ENCODE measurements around the gene FAM200C.

FAM200C gene

GRCh38 chr5:160367885-160368284 is 32.0 kb downstream of the FAM200C start:
- Histone ChIP-seq H3K18ac (ENCODE audit: low read length) (no peak overlapping the region), H3K79me1 (ENCODE audit: low read length) (peaks cover 1% of the 10 kb centered on the region), H3K27me3 (ENCODE audit: insufficient read depth, low read length) (peaks cover 20% of the 10 kb centered on the region), H4K91ac (ENCODE audit: low read depth, low read length) (no peak overlapping the region), H3K4ac (ENCODE audit: low read depth, low read length) (no peak overlapping the region), H2AK5ac (ENCODE audit: low read length) (no peak overlapping the region), H4K8ac (ENCODE audit: low read depth, low read length) (no peak overlapping the region), H3K27ac (ENCODE audit: low read depth, low read length) (no peak overlapping the region), H3K4me3 (ENCODE audit: low read depth, low read length) (no peak overlapping the region), H3K9me3 (ENCODE audit: insufficient read depth, low read depth, low read length) (peaks cover 2% of the 10 kb centered on the region), H4K12ac (ENCODE audit: low read depth, low read length) (no peak overlapping the region), H2AFZ (ENCODE audit: insufficient read depth, low read length, poor library complexity) (no peak overlapping the region), H3K36me3 (ENCODE audit: control insufficient read depth in 1 of 2, insufficient read depth in 2 of 2, low read length in 2 of 2) (no peaks in the 10 kb centered on the region), H3K4me1 (ENCODE audit: control insufficient read depth in 1 of 2, insufficient read depth in 2 of 2, low read length in 2 of 2) (peaks cover 2 to 3% of the 10 kb centered on the region in 2 experiments), H3K79me2 (ENCODE audit: control insufficient read depth, insufficient read depth, low read length, poor library complexity) (no peaks in the 10 kb centered on the region), H3K9ac (ENCODE audit: low read length) (no peak overlapping the region), H2BK12ac (ENCODE audit: low read length) (no peak overlapping the region), H2BK5ac (ENCODE audit: low read depth, low read length, poor library complexity) (no peak overlapping the region), H3K4me2 (ENCODE audit: low read length) (no peak overlapping the region), H3K23ac (ENCODE audit: low read length) (no peak overlapping the region), H2BK120ac (ENCODE audit: insufficient read depth, low read length, poor library complexity) (no peak overlapping the region), H3K14ac (ENCODE audit: low read length) (no peak overlapping the region)
- WGBS (ENCODE audit: extremely low coverage, insufficient coverage, insufficient read length): no CpG with 5 or more reads among the region's 3 CpGs
- DNase-seq: no peak

- H4K12ac ChIP-seq (ENCODE audit: low read depth, low read length): no peak overlapping the region
- H3K4me2 ChIP-seq (ENCODE audit: low read length): no peak overlapping the region
- H2BK12ac ChIP-seq (ENCODE audit: low read length): no peak overlapping the region
- H3K79me2 ChIP-seq (ENCODE audit: control insufficient read depth, insufficient read depth, low read length, poor library complexity): no peaks in the 10 kb centered on the region
- H3K23ac ChIP-seq (ENCODE audit: low read length): no peak overlapping the region
- H3K27ac ChIP-seq (ENCODE audit: low read depth, low read length): no peak overlapping the region
- no peak overlapping the region for H2BK120ac ChIP-seq (ENCODE audit: insufficient read depth, low read length, poor library complexity)
- DNase-seq: no peak
- H2BK5ac ChIP-seq (ENCODE audit: low read depth, low read length, poor library complexity): no peak overlapping the region
- peaks cover 2 to 3% of the 10 kb centered on the region in 2 experiments for H3K4me1 ChIP-seq (ENCODE audit: control insufficient read depth in 1 of 2, insufficient read depth in 2 of 2, low read length in 2 of 2)
- H3K4ac ChIP-seq (ENCODE audit: low read depth, low read length): no peak overlapping the region
- no peak overlapping the region for H3K4me3 ChIP-seq (ENCODE audit: low read depth, low read length)
- no peak overlapping the region for H4K91ac ChIP-seq (ENCODE audit: low read depth, low read length)
- no peak overlapping the region for H4K8ac ChIP-seq (ENCODE audit: low read depth, low read length)
- no peak overlapping the region for H3K9ac ChIP-seq (ENCODE audit: low read length)
- no peak overlapping the region for H2AK5ac ChIP-seq (ENCODE audit: low read length)
- peaks cover 1% of the 10 kb centered on the region for H3K79me1 ChIP-seq (ENCODE audit: low read length)
- H2AFZ ChIP-seq (ENCODE audit: insufficient read depth, low read length, poor library complexity): no peak overlapping the region
- H3K36me3 ChIP-seq (ENCODE audit: control insufficient read depth in 1 of 2, insufficient read depth in 2 of 2, low read length in 2 of 2): no peaks in the 10 kb centered on the region
- peaks cover 20% of the 10 kb centered on the region for H3K27me3 ChIP-seq (ENCODE audit: insufficient read depth, low read length)
- H3K14ac ChIP-seq (ENCODE audit: low read length): no peak overlapping the region
- H3K18ac ChIP-seq (ENCODE audit: low read length): no peak overlapping the region
- H3K9me3 ChIP-seq (ENCODE audit: insufficient read depth, low read depth, low read length): peaks cover 2% of the 10 kb centered on the region
- no CpG with 5 or more reads among the region's 2 CpGs for WGBS (ENCODE audit: extremely low coverage, insufficient coverage, insufficient read length)
Observed at GRCh38 chr5:160367261-160367660, 32.6 kb downstream of the FAM200C start.

- H3K27ac ChIP-seq (ENCODE audit: low read depth, low read length): no peak overlapping the region
- no peaks in the 10 kb centered on the region for H3K79me2 ChIP-seq (ENCODE audit: control insufficient read depth, insufficient read depth, low read length, poor library complexity)
- H2AFZ ChIP-seq (ENCODE audit: insufficient read depth, low read length, poor library complexity): no peak overlapping the region
- no peak overlapping the region for H4K91ac ChIP-seq (ENCODE audit: low read depth, low read length)
- peaks cover 2 to 3% of the 10 kb centered on the region in 2 experiments for H3K4me1 ChIP-seq (ENCODE audit: control insufficient read depth in 1 of 2, insufficient read depth in 2 of 2, low read length in 2 of 2)
- no peak overlapping the region for H4K8ac ChIP-seq (ENCODE audit: low read depth, low read length)
- H3K27me3 ChIP-seq (ENCODE audit: insufficient read depth, low read length): peaks cover 20% of the 10 kb centered on the region
- no peak overlapping the region for H2BK12ac ChIP-seq (ENCODE audit: low read length)
- peaks cover 1% of the 10 kb centered on the region for H3K79me1 ChIP-seq (ENCODE audit: low read length)
- no peak overlapping the region for H3K4me2 ChIP-seq (ENCODE audit: low read length)
- H3K4ac ChIP-seq (ENCODE audit: low read depth, low read length): no peak overlapping the region
- H4K12ac ChIP-seq (ENCODE audit: low read depth, low read length): no peak overlapping the region
- H3K18ac ChIP-seq (ENCODE audit: low read length): no peak overlapping the region
- H3K23ac ChIP-seq (ENCODE audit: low read length): no peak overlapping the region
- H3K9me3 ChIP-seq (ENCODE audit: insufficient read depth, low read depth, low read length): peaks cover 2% of the 10 kb centered on the region
- no peak overlapping the region for H3K9ac ChIP-seq (ENCODE audit: low read length)
- H3K14ac ChIP-seq (ENCODE audit: low read length): no peak overlapping the region
- H2BK5ac ChIP-seq (ENCODE audit: low read depth, low read length, poor library complexity): no peak overlapping the region
- H3K36me3 ChIP-seq (ENCODE audit: control insufficient read depth in 1 of 2, insufficient read depth in 2 of 2, low read length in 2 of 2): no peaks in the 10 kb centered on the region
- H2BK120ac ChIP-seq (ENCODE audit: insufficient read depth, low read length, poor library complexity): no peak overlapping the region
- DNase-seq: no peak
- no peak overlapping the region for H3K4me3 ChIP-seq (ENCODE audit: low read depth, low read length)
- H2AK5ac ChIP-seq (ENCODE audit: low read length): no peak overlapping the region
- WGBS (ENCODE audit: extremely low coverage, insufficient coverage, insufficient read length): no CpG with 5 or more reads among the region's 2 CpGs
Observed at GRCh38 chr5:160366230-160366629, 33.6 kb downstream of the FAM200C start.

- H3K9ac ChIP-seq (ENCODE audit: low read length): no peak overlapping the region
- no peak overlapping the region for H3K14ac ChIP-seq (ENCODE audit: low read length)
- H3K9me3 ChIP-seq (ENCODE audit: insufficient read depth, low read depth, low read length): peaks cover 2% of the 10 kb centered on the region
- H3K4me3 ChIP-seq (ENCODE audit: low read depth, low read length): no peak overlapping the region
- WGBS (ENCODE audit: extremely low coverage, insufficient coverage, insufficient read length): no CpG with 5 or more reads among the region's 13 CpGs
- H3K18ac ChIP-seq (ENCODE audit: low read length): no peak overlapping the region
- no peak overlapping the region for H4K91ac ChIP-seq (ENCODE audit: low read depth, low read length)
- H3K79me2 ChIP-seq (ENCODE audit: control insufficient read depth, insufficient read depth, low read length, poor library complexity): no peaks in the 10 kb centered on the region
- H3K27me3 ChIP-seq (ENCODE audit: insufficient read depth, low read length): peaks cover 3% of the 10 kb centered on the region
- no peak overlapping the region for H3K27ac ChIP-seq (ENCODE audit: low read depth, low read length)
- no peak overlapping the region for H4K12ac ChIP-seq (ENCODE audit: low read depth, low read length)
- peaks cover 3 to 8% of the 10 kb centered on the region in 2 experiments for H3K4me1 ChIP-seq (ENCODE audit: control insufficient read depth in 1 of 2, insufficient read depth in 2 of 2, low read length in 2 of 2)
- H3K79me1 ChIP-seq (ENCODE audit: low read length): no peaks in the 10 kb centered on the region
- H2AK5ac ChIP-seq (ENCODE audit: low read length): no peak overlapping the region
- no peak overlapping the region for H2AFZ ChIP-seq (ENCODE audit: insufficient read depth, low read length, poor library complexity)
- no peak overlapping the region for H4K8ac ChIP-seq (ENCODE audit: low read depth, low read length)
- no peak for DNase-seq
- no peak overlapping the region for H2BK120ac ChIP-seq (ENCODE audit: insufficient read depth, low read length, poor library complexity)
- H3K36me3 ChIP-seq (ENCODE audit: control insufficient read depth in 1 of 2, insufficient read depth in 2 of 2, low read length in 2 of 2): no peaks in the 10 kb centered on the region
- no peak overlapping the region for H2BK5ac ChIP-seq (ENCODE audit: low read depth, low read length, poor library complexity)
- H2BK12ac ChIP-seq (ENCODE audit: low read length): no peak overlapping the region
- H3K23ac ChIP-seq (ENCODE audit: low read length): no peak overlapping the region
- no peak overlapping the region for H3K4ac ChIP-seq (ENCODE audit: low read depth, low read length)
- no peak overlapping the region for H3K4me2 ChIP-seq (ENCODE audit: low read length)
Observed at GRCh38 chr5:160363660-160364395, 36.0 kb downstream of the FAM200C start.

All from trophoblast cell (in vitro differentiated cells and primary cell).